ENCODE measurements around the gene COL9A2. TPM values are rescaled to one million over a fixed set of nuclear protein-coding genes. Genes with fewer than 3 reads are reported as not detected.

COL9A2 gene
- total RNA-seq, 1 experiment from 2014 or later, result 0.23 TPM

GRCh38 chr1:40361201-40361600, 44.1 kb upstream of the COL9A2 start:
- H3K4me1 Mint-ChIP-seq (ENCODE audit: low read depth, unreplicated experiment), result no peaks in the 10 kb centered on the region
- H3K27me3 ChIP-seq (replicated peaks; ENCODE audit: control insufficient read depth, insufficient read depth, low read length), result no peaks in the 10 kb centered on the region
- H3K36me3 ChIP-seq (ENCODE audit: control insufficient read depth, insufficient read depth, low read length), result no peaks in the 10 kb centered on the region
- no peaks in the 10 kb centered on the region for H3K36me3 Mint-ChIP-seq (ENCODE audit: insufficient read depth, unreplicated experiment)
- no peaks in the 10 kb centered on the region for H3K9me3 ChIP-seq
- H3K4me1 ChIP-seq, result no peaks in the 10 kb centered on the region
- H3K27me3 Mint-ChIP-seq (ENCODE audit: insufficient read depth, unreplicated experiment), result no peaks in the 10 kb centered on the region
- H3K27ac Mint-ChIP-seq (ENCODE audit: unreplicated experiment), result no peak overlapping the region
- DNase-seq, result no peak
- peaks cover 9% of the 10 kb centered on the region for H3K9me3 Mint-ChIP-seq (ENCODE audit: unreplicated experiment)
- no peak overlapping the region for H3K4me3 Mint-ChIP-seq (ENCODE audit: unreplicated experiment)
- POLR2A ChIA-PET, result no interaction called here
- BruUV-seq (replicated peaks), result no TSS peak
- CTCF ChIA-PET, result no interaction called here
- intact Hi-C loops (cut with micrococcal nuclease; ENCODE audit: unreplicated experiment), result no loop called here
- TF ChIP-seq CTCF (IDR thresholded peaks at IDR 0.05; ENCODE audit: insufficient read depth in 1 of 2, low read depth in 1 of 2, low read length in 1 of 2, severe bottlenecking in 1 of 2, unreplicated experiment in 1 of 2), result no peak
- no peak overlapping the region for H3K4me3 ChIP-seq (ENCODE audit: low read depth, low read length)

- ChIA-PET CTCF (no interaction called here), POLR2A (no interaction called here)
- H3K4me3 ChIP-seq (ENCODE audit: low read depth, low read length), result no peak overlapping the region
- H3K36me3 Mint-ChIP-seq (ENCODE audit: insufficient read depth, unreplicated experiment), result no peaks in the 10 kb centered on the region
- no peaks in the 10 kb centered on the region for H3K4me1 ChIP-seq
- no TSS peak for BruUV-seq (replicated peaks)
- H3K9me3 ChIP-seq, result no peaks in the 10 kb centered on the region
- H3K27me3 ChIP-seq (replicated peaks; ENCODE audit: control insufficient read depth, insufficient read depth, low read length), result no peaks in the 10 kb centered on the region
- H3K4me1 Mint-ChIP-seq (ENCODE audit: low read depth, unreplicated experiment), result no peaks in the 10 kb centered on the region
- H3K27me3 Mint-ChIP-seq (ENCODE audit: insufficient read depth, unreplicated experiment), result no peaks in the 10 kb centered on the region
- H3K4me3 Mint-ChIP-seq (ENCODE audit: unreplicated experiment), result no peak overlapping the region
- H3K9me3 Mint-ChIP-seq (ENCODE audit: unreplicated experiment), result peaks cover 9% of the 10 kb centered on the region
- no peak for DNase-seq
- no peak overlapping the region for H3K27ac Mint-ChIP-seq (ENCODE audit: unreplicated experiment)
- H3K36me3 ChIP-seq (ENCODE audit: control insufficient read depth, insufficient read depth, low read length), result no peaks in the 10 kb centered on the region
- intact Hi-C loops (cut with micrococcal nuclease; ENCODE audit: unreplicated experiment), result no loop called here
- no peak for TF ChIP-seq CTCF (IDR thresholded peaks at IDR 0.05; ENCODE audit: insufficient read depth in 1 of 2, low read depth in 1 of 2, low read length in 1 of 2, severe bottlenecking in 1 of 2, unreplicated experiment in 1 of 2)
These were observed 43.5 kb upstream of the COL9A2 start for GRCh38 chr1:40360631-40361030.

- H3K27ac Mint-ChIP-seq (ENCODE audit: unreplicated experiment), result no peak overlapping the region
- Histone ChIP-seq H3K4me1 (no peaks in the 10 kb centered on the region), H3K27me3 (replicated peaks; ENCODE audit: control insufficient read depth, insufficient read depth, low read length) (no peaks in the 10 kb centered on the region), H3K36me3 (ENCODE audit: control insufficient read depth, insufficient read depth, low read length) (no peaks in the 10 kb centered on the region), H3K9me3 (no peaks in the 10 kb centered on the region), H3K4me3 (ENCODE audit: low read depth, low read length) (no peak overlapping the region)
- no peak for TF ChIP-seq CTCF (IDR thresholded peaks at IDR 0.05; ENCODE audit: insufficient read depth in 1 of 2, low read depth in 1 of 2, low read length in 1 of 2, severe bottlenecking in 1 of 2, unreplicated experiment in 1 of 2)
- no peak overlapping the region for H3K4me3 Mint-ChIP-seq (ENCODE audit: unreplicated experiment)
- no peaks in the 10 kb centered on the region for H3K36me3 Mint-ChIP-seq (ENCODE audit: insufficient read depth, unreplicated experiment)
- H3K4me1 Mint-ChIP-seq (ENCODE audit: low read depth, unreplicated experiment), result no peaks in the 10 kb centered on the region
- DNase-seq, result no peak
- H3K9me3 Mint-ChIP-seq (ENCODE audit: unreplicated experiment), result peaks cover 9% of the 10 kb centered on the region
- intact Hi-C loops (cut with micrococcal nuclease; ENCODE audit: unreplicated experiment), result no loop called here
- ChIA-PET CTCF (no interaction called here), POLR2A (no interaction called here)
- BruUV-seq (replicated peaks), result no TSS peak
- H3K27me3 Mint-ChIP-seq (ENCODE audit: insufficient read depth, unreplicated experiment), result no peaks in the 10 kb centered on the region
These were observed 40.5 kb upstream of the COL9A2 start for GRCh38 chr1:40357625-40358024.

Measured in Caco-2 (cell line).